Activated naive CD8-positive, alpha-beta T cell (primary cell): Measurements from ENCODE around the gene JPH3.
"Not testable (repeated sequence)": the region's sequence is repeated elsewhere in the genome, so short reads cannot be mapped to it uniquely, and the experiment has no call there.

Experiments
- H3K27ac Mint-ChIP-seq: one replicate; pipeline ENCODE4 v1.8.0; 2021; ENCODE audit warnings: mixed read lengths
- H3K27me3 Mint-ChIP-seq: one replicate; pipeline ENCODE4 v1.8.0; 2021; ENCODE audit warnings: mixed read lengths
- H3K36me3 Mint-ChIP-seq: one replicate; pipeline ENCODE4 v1.8.0; 2021; ENCODE audit warnings: mixed read lengths
- H3K4me1 Mint-ChIP-seq: one replicate; pipeline ENCODE4 v1.8.0; 2021; ENCODE audit warnings: low read depth, mixed read lengths
- H3K4me3 Mint-ChIP-seq: one replicate; pipeline ENCODE4 v1.8.0; 2021; ENCODE audit warnings: mild to moderate bottlenecking, mixed read lengths
- H3K9me3 Mint-ChIP-seq: one replicate; pipeline ENCODE4 v1.8.0; 2021; ENCODE audit warnings: low read depth, mixed read lengths

The JPH3 gene

DNA sequence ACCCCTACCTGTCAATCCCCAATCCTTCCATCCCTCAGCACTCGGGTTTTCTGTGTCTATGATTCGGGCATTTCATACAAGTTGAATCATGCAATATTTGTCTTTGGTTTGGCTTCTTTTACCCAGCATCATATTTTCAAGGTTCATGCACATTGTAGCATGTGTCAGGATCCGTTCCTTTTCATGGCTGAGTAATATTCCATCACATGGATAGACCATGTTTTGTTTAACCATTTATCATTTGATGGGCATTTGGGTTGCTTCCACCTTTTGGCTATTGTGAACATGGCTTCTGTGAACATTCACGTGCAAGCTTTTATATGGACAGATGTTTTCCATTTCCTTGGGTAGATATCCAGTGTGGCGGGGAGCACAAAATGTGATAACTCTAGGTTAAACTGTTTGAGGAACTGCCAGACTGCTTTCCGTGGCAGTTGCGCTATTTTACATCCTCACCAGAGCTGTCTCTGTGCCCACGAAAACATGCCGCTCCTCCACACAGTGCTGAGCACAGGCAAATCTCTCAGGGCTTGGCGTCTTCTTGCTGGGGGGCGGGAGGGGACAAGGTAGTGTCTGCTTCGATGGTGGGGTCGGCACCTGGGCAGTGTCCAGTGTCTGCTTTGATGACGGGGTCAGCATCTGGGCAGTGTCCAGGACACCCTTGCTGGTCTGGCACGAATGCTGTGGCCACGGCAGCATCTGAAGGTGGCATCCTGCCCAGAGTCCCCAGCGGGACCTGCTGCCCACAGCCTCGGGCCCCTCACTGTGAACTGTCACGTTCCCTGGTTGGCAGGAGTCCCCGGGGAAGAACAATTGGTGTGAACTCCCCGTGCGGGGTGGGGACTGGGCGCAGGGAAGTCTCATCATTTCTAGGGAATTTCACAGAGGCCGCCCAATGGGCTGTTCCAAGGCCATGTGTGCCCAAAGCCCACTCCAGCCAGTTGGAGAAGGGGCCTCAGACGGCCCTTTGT, 32.4 kb upstream of the JPH3 start:
- Mint-ChIP-seq H3K4me1 (no peaks in the 10 kb centered on the region), H3K27ac (no peak overlapping the region), H3K9me3 (no peaks in the 10 kb centered on the region), H3K27me3 (peaks cover 2% of the 10 kb centered on the region), H3K36me3 (no peaks in the 10 kb centered on the region), H3K4me3 (no peak overlapping the region)

DNA sequence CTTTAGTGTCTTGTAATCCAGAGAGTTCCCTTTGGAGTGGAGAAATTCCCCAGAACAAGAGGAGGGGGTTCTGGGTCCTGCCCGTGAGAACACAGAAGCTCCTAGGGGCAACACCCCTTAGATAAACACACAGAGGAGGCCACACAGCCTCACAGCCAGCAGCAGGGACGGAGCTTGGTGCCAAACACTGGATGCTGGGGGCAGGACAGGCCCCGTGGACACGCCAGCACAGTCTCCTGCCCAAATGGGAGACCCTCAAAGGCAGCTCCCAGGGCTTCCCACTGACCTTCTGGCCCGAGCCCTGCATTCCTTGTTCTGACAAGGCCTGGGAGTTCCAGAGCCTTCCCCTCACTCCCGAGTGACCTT, 31.8 kb upstream of the JPH3 start:
- Mint-ChIP-seq H3K36me3 (no peaks in the 10 kb centered on the region), H3K9me3 (no peaks in the 10 kb centered on the region), H3K4me3 (no peak overlapping the region), H3K27ac (no peak overlapping the region), H3K4me1 (no peaks in the 10 kb centered on the region), H3K27me3 (peaks cover 3% of the 10 kb centered on the region)

DNA sequence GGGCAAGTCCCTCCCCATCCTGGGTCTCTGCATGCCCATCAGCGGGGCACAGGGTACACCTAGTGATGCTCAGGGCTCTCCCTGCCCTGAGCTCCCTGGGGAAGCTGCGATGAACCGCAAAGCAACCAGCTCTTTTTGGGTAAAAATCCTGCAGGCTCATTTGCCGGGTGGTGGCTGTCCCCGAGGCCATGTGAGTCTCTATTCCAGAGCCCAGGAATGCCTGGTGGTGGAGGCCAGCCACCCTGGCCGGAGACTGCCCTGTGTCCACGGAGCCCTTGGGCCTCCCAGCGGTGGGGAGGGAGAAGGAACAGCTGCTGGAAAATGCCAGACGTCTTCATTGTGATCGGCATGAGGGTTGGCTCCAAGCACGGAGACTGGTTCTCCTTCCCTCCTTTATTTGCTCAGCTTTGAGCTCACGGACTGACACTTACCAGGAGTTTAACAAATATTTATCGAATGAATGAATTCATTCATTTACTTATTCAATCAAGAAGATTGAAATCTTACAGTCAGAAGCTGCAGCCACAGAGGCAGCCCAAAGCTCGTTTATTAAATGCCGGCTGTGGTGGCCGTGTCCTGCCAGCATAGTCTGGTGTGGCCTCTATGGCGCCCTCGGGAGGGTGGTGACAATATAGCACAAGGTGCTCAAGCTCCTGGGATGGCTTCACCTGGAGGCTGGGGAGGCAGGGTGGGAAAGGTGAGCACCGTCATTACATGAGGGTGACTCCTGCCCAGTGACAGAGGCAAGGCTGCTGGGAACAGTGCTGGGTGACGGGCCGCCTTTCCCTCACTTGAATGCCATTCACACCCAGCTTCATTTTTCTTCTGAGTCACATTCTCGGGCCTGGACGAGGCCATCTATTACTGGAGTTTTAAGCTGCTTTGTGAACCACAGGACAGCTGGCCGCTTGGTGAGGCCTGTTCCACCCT, 31.1 kb upstream of the JPH3 start:
- Mint-ChIP-seq H3K4me1 (no peaks in the 10 kb centered on the region), H3K4me3 (no peak overlapping the region), H3K27me3 (peaks cover 3% of the 10 kb centered on the region), H3K27ac (no peak overlapping the region), H3K9me3 (no peaks in the 10 kb centered on the region), H3K36me3 (no peaks in the 10 kb centered on the region)

DNA sequence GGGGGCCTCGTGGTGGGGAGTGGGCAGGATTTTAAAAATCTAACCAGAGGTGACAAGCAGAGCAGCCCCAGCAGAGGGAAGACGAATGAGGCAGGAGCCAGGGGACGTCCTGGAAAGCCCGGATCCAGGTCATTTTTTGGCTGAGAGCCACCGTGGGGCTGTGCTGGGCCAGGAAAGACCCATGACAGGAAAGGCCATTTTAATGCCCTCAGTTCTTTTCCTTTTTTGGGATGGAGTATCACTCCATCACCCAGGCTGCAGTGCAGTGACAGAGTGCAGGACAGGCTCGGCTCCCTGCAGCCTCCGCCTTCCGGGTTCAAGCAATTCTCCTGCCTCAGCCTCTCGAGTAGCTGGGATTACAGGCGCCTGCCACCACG, 30.5 kb upstream of the JPH3 start:
- Mint-ChIP-seq H3K4me1 (no peaks in the 10 kb centered on the region), H3K36me3 (no peaks in the 10 kb centered on the region), H3K27ac (no peak overlapping the region), H3K27me3 (peaks cover 5% of the 10 kb centered on the region), H3K9me3 (no peaks in the 10 kb centered on the region), H3K4me3 (no peak overlapping the region)

DNA sequence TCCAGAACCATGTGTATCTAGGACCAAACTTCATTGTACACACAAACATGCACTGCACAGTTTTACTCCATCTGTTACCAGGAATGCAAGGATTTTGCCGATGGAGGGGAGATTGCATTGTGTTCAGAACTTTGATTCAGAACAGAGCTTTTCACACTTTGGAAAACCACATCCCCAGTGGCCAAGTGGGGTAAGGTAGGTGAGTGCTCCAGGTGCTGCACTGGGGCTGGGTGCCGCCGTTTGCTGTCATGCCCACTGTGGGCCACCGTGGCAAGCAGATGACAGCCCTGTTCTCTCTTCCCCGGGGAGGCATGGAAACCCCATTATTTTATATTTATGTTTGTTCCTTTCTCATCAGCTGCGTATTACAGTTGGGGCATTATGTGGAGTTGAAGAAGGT, 29.3 kb upstream of the JPH3 start:
- no peaks in the 10 kb centered on the region for H3K4me1 Mint-ChIP-seq
- H3K27me3 Mint-ChIP-seq = peaks cover 5% of the 10 kb centered on the region
- no peaks in the 10 kb centered on the region for H3K9me3 Mint-ChIP-seq
- H3K27ac Mint-ChIP-seq = no peak overlapping the region
- no peaks in the 10 kb centered on the region for H3K36me3 Mint-ChIP-seq
- H3K4me3 Mint-ChIP-seq = no peak overlapping the region

DNA sequence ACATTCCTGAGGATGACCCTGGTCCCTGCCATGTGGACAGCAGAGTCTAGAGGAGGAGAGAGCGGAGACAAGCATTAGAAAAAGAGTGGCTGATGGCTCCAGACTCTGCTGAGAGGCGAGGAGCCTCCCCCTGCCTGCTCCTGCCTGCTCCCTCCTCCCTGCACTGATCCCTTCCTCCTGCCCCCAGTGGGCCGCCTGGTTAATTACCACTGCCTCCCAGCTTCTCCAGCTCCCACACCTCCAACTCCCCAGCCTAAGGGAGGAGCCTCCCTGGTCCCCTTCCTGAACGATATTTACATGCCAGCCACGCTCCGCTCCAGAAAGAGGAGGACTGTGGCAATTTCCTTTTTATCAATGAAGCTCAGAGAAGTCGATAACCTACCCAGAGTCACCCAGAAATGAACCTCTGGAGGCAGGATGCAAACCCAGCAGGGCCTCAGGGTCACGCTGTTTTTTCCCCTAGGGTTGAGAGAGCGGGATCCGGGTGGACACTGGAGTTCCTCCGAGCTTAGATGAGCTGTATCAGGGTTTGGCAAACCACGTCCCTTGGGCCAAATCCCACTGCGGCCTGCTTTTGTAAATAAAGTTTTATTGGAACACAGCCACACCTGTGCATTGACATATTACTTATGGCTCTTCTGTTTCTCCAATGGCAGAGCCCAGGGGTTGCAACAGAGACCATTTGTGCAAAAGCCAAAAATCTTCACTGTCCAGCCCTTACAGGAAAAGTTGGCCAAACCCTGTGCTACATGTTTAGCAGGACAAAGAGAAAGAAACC, 27.1 kb upstream of the JPH3 start:
- H3K27ac Mint-ChIP-seq = no peak overlapping the region
- H3K36me3 Mint-ChIP-seq = no peaks in the 10 kb centered on the region
- H3K4me1 Mint-ChIP-seq = no peaks in the 10 kb centered on the region
- peaks cover 13% of the 10 kb centered on the region for H3K27me3 Mint-ChIP-seq
- no peaks in the 10 kb centered on the region for H3K9me3 Mint-ChIP-seq
- H3K4me3 Mint-ChIP-seq = no peak overlapping the region

DNA sequence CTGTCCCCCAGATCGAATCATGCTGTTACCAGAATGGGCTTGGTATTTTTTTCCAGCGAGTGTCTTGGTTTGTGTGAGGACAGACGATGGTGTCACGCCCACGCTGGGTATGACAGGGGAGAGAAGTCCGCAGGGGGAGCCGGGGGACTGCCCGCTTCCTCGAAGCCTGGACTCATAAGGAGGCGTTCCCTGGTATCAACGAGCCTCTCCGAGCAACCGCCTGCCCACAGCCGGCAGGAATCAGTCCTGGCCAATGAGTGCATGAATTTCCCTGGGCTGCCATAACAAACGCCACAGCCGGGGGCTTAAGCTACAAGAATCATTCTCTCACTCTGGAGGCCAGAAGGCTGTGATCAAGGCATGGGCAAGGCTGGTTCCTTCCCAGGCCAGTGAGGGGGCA, 26.1 kb upstream of the JPH3 start:
- Mint-ChIP-seq H3K9me3 (no peaks in the 10 kb centered on the region), H3K4me1 (no peaks in the 10 kb centered on the region), H3K4me3 (no peak overlapping the region), H3K27ac (no peak overlapping the region), H3K27me3 (peaks cover 15% of the 10 kb centered on the region), H3K36me3 (no peaks in the 10 kb centered on the region)

DNA sequence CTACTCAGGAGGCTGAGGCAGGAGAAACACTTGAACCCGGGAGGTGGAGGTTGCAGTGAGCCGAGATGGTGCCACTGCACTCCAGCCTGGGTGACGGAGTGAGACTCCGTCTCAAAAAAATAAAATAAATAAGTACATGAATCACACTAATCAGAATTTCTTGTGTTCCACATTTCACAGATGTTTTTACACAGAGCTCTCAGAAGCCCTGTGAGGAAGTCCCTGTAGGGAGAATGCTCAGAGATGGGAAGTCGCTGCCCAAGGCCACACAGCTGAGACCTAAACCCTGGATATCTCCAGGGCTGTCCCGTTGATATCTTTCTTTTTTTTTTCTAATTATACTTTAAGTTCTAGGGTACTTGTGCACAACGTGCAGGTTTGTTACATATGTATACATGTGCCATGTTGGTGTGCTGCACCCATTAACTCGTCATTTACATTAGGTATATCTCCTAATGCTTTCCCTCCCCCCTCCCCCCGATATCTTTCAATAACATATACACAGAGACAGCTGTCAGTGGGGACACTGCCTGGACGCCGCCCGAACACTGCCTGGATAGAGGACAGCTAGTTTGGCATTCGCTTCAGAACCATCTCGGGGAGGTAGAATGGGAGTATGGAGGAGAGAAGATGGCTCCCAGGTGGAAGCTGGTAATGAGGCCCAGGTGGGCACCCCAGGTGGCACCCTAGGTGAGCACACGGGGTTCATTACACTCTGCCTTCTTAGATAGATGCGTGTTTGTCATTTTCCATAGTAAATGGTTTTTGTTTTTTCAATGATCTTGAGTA, 24.0 kb upstream of the JPH3 start:
- H3K27me3 Mint-ChIP-seq = peaks cover 19% of the 10 kb centered on the region
- H3K9me3 Mint-ChIP-seq, H3K27ac Mint-ChIP-seq, H3K4me1 Mint-ChIP-seq, H3K36me3 Mint-ChIP-seq, H3K4me3 Mint-ChIP-seq: not testable (repeated sequence)

DNA sequence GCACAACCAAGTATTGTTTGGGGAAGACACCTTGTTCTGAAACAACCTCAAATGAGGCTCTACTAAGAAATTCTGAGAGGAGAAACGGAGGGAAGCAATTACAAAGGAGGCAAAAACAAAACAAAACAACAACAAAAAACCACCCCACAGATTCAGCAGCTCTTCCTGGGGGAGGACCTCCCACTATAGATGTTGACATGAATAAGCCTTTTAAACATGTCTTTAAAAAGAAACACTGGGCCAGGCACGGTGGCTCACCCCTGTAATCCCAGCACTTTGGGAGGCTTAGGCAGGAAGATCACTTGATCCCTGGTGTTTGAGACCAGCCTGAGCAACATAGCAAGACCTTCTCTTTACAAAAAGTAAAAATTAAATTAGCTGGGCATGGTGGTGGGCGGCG, 22.6 kb upstream of the JPH3 start:
- Mint-ChIP-seq H3K27me3 (peaks cover 23% of the 10 kb centered on the region), H3K4me3 (no peak overlapping the region), H3K4me1 (no peaks in the 10 kb centered on the region), H3K9me3 (no peaks in the 10 kb centered on the region), H3K27ac (no peak overlapping the region), H3K36me3 (no peaks in the 10 kb centered on the region)

DNA sequence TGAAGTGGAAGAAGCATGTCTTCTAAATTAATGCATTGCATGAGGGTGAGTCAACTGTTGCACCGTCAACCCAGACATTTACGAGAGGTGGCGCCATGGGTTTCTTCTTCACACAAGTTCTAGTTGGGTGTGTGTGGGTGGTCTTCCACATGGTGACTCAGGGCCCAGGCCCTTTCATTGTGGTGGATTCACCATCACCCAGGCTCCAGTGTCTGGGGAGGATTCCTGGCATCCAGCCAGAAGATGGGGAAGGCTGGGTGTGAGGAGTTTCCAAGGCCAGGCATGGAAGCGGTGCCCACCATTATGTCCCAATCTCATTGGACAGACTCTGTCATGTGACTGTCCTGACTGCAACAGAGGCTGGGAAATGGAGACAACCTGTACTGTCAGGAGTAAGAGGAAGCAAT, 21.4 kb upstream of the JPH3 start:
- Mint-ChIP-seq H3K4me3 (no peak overlapping the region), H3K4me1 (no peaks in the 10 kb centered on the region), H3K9me3 (no peaks in the 10 kb centered on the region)

DNA sequence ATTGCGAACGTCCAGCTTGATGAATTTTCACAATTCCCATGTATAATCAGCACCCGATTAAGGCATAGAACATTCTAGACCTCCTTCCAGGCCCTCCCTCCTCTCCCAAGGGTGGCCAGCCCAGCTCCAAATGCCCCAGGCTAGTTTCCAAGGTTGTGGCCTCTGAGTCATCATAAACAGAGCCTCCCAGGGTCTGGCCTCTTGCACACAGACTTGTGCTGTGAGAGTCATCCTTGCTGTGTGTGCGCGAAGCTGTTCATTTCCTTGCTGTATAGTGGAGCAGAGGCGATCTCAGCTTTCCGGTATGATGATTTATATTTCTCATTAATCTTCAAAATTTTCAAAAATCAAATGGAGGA, 20.5 kb upstream of the JPH3 start:
- H3K4me3 Mint-ChIP-seq = no peak overlapping the region
- no peaks in the 10 kb centered on the region for H3K4me1 Mint-ChIP-seq
- H3K27ac Mint-ChIP-seq = no peak overlapping the region
- no peaks in the 10 kb centered on the region for H3K9me3 Mint-ChIP-seq
- H3K27me3 Mint-ChIP-seq = peaks cover 21% of the 10 kb centered on the region
- H3K36me3 Mint-ChIP-seq = no peaks in the 10 kb centered on the region

More for the DNA sequence above, 21.4 kb upstream of the JPH3 start:
- Mint-ChIP-seq H3K27me3 (peaks cover 21% of the 10 kb centered on the region), H3K36me3 (no peaks in the 10 kb centered on the region), H3K27ac (no peak overlapping the region)

DNA sequence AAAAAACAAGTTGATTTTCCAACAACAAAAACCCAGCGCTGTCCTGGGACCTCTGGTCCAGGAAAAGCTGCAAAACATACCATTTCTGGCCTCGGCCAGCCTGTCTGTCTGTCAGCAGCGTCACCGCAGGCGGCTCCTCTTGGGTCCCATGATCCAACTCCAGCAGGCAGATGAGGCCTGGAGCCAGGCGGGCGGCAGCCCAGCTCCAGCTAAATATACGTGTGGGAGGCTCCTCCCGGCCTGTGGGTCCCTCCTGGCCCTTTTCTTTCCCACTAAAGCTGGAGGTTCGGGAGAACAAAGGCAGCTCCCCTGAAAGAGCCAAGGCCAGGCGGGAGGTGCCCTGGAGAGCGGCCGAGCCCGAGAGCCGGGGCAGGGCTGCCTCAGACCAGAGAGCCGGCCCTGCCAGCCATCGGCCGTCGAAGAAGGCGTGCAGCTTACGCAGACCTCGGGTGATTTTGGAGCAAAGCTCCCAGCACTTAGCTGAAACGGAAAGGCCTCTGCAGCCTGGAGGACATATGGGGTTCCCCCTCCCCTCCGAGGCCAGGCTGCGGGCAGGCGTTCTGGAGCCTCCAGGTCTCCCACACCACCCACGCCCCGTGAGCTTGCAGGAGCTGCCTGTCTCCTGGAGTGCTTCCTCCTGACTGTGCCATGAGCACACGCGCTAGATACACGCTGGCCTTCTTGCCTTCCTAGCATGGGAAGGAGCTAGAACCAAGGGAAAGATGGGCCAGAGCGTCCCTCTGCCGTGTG, 19.9 kb upstream of the JPH3 start:
- H3K4me3 Mint-ChIP-seq = no peak overlapping the region
- H3K36me3 Mint-ChIP-seq = no peaks in the 10 kb centered on the region
- H3K9me3 Mint-ChIP-seq = no peaks in the 10 kb centered on the region
- no peak overlapping the region for H3K27ac Mint-ChIP-seq
- H3K27me3 Mint-ChIP-seq = peaks cover 23% of the 10 kb centered on the region
- H3K4me1 Mint-ChIP-seq = no peaks in the 10 kb centered on the region

DNA sequence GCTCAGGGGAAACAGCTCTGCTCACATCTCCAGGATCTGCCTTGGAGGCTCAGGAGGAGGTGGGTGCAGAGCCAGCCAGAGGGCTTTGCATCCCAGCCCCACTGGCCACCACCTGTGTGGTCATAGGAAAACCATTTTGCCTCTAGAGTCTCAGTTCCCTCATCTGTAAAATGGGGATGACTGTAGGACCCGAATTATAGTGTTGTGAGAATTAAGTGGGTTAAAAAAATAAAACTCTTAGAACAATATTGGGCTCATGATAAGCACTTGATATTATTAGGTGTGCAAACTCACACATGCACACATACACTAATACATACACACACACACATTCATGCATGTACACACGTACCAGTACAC, 19.4 kb upstream of the JPH3 start:
- Mint-ChIP-seq H3K4me3 (no peak overlapping the region), H3K27ac (no peak overlapping the region), H3K27me3 (peaks cover 23% of the 10 kb centered on the region), H3K36me3 (no peaks in the 10 kb centered on the region), H3K4me1 (no peaks in the 10 kb centered on the region), H3K9me3 (no peaks in the 10 kb centered on the region)
